ENCODE data around the gene RRAS.
A peak's percentile ranks its signal among the peaks of the same experiment; 100 is the strongest.

RRAS gene

DNA sequence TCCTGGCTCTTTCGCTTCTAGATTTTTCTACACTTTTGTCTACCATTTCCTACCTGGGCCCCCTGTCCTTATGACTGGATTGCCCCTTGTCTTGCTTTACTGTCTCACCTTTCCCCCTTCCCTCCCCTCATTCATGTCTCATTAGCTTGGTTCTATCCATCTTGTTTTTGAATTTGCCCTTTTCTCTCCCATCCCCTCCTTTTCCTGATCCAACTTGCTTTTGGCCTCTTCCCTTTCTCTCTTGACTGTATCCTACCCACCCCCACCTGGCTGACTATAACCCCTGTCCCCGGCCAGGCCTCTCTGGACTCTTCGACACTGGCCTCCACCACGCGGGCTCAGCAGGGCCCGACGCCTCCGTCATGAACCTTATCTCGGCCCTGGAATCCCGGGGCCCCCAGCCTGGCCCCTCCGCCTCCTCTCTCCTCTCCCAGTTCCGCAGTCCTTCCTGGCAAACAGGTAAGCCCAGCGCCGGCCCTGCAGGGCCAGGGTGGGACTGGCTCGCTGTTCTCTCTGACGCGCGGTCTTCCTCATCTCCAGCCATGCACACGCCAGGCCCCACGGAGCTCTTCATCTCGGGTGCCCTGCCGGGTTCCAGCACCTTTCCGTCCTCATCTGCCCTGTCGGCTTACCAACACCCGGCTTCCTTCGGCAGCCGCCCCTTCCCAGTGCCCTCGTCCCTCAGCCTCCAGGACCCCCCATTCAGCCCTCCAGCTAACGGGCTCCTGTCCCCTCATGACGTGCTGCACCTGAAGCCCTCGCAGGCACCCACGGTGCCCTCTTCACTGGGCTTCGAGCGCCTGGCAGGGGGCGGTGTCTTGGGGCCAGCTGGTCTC, 45.6 kb downstream of the RRAS start:
- DNase-seq: no peak

DNA sequence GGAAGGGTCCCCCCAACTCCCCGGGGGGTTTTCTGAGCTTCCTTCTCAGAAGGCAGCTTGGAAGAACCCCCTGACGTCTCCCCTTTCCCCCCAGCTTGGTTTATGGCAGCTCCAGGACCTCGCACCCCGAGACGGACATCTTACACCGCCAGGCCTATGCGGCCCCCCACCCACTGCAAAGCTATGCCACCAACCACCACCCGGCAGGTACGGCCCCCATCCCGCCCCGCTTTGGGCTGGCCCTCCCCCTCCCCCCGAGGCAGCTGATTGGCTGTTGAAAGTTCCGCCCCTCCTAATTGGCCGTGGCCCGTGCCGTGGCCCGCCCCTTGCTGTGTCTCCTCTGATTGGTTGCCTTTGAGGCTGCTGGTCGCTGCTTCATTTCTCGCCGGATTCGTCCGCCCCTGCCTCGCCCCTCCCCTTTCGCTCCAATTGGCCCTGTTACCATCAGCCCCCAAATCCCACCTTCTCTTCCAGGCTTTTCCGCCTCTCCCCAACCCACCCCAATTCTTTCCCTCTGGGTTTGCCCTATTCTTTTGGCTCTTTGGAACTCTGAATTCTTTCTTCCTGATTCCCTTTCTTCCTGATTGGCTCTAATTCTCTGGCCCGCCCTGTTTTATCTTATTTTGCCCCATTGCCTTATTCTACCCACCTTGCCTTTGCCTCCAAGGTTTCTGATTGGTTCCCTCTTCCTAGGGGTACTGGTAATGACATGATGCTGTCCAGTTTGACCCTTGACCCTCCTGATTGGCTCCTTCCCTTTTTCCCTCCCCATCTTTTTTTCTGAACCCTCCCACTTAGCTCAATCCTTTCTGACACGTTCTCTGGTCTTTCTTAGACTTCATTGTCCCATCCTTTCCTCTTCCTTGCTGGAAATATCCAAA, 46.5 kb downstream of the RRAS start:
- DNase-seq: peak; percentile 80 to 93 (median 86)

DNA sequence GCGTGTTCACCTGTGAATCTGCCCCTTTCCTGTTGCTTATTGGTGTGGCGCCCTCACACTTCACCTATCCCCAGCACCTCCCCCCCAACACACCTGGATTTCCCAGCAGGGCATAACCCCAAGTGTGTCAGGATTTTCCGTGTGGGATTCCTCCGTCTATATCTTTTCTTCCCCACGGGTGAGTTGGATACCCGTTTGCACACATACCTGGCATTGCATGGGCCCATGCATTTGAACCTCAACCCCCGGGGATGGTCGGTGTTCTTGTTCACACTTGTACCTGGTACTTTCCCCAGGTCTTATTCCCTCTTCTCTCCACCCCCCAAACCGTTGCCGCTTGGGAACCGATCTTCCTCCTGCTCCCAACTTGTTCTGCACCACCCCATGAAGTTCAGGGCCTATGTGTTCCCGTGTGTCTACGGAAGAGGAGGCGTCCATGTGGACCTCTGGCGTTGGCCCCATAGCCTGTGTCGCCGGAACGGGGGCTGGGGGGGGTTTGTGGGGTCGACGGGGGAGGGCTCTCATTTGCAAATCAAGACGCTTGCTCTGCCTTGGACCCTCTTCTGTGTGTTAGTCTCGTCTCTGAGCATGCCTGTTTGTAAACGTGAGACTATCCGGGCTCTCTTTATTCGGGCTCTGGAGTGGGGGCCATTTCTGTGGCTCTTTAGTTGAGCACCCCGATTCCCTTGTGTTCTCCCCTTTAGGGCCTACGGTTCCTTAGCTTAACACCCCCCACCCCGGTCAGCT, 47.3 kb downstream of the RRAS start:
- peak in 1 of 5 donors; percentile 24 for DNase-seq

DNA sequence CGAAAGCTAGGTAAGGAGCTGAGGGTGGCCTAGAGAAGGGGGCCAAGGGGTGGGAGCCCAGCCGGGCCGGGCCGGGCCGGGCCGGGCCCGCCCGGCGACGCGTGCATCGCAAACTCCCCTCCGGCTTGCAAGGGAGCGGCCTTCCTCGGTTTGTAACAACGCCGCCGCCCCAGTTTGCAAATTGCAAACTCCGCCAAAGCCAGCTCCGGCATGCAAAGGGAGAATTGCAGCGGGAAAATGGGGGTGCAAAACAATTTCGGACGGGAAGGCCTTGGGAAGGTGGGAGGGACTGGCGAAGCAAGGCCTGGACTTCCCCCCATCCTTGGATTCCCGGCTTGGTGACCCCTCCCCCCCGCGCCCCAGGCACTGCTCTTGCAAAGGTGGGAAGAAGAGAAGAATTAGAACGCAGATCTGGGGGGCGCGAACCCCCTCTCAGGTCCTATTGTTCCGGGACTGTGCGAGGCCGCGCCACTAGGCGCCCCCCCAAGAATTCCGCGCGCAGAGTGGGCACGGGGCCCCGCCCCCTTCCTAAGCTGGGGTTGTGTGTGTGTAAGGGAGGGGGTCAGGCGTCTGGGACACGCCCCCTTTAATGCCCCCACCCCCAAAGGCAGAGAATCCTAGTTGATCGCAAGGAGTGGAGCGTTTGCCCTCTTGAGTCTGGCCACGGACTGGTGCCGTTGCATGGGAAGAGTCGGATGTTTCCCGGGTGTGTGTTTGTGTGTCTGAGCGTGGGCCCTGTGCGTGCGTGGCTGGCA, 48.0 kb downstream of the RRAS start:
- DNase-seq: peak in 4 of 5 donors; percentile 16 to 53 (median 34)

DNA sequence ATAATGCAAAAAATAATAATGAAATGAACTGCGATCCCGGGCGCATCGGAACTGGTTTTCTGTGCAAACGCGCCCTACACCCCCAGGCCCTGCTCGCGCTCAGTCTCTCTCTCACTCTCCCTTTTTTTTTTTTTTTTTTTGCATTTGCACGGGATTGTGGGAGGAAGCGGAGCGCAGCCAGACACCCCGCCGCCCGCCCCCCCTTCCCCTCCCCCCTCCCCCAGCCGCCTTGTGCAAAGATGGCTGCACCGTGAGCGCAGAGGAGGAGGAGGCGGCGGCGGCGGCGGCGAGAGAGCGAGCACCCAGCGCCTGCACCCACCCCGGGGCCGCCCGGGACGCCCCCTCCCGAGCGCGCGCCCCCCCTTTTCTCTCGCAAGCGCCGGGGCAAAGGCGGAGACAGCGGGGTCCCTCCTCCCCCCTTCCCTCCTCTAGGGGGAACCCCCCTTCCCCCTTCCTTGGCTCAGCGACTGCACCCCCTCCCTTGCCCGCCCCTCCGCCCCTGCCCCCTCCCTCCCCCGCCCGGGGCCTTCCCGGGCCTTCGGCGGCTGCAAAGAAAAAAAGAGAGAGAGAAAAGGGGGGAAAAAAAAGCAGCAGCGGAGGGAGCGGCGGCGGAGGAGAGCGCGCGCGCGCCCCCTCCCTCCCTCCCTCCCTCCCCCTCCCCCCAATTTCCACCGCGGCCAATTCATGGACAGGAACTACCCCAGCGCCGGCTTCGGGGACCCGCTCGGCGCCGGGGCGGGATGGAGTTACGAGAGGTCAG, 48.8 kb downstream of the RRAS start, which contains the start of gene PRR12:
Gene PRR12, plus strand, starts transcription at position 212 of the 760 bp plus-strand sequence. Its CDS starts 473 bp downstream, at position 685.
- DNase-seq: peak; percentile 64 to 82 (median 68)

DNA sequence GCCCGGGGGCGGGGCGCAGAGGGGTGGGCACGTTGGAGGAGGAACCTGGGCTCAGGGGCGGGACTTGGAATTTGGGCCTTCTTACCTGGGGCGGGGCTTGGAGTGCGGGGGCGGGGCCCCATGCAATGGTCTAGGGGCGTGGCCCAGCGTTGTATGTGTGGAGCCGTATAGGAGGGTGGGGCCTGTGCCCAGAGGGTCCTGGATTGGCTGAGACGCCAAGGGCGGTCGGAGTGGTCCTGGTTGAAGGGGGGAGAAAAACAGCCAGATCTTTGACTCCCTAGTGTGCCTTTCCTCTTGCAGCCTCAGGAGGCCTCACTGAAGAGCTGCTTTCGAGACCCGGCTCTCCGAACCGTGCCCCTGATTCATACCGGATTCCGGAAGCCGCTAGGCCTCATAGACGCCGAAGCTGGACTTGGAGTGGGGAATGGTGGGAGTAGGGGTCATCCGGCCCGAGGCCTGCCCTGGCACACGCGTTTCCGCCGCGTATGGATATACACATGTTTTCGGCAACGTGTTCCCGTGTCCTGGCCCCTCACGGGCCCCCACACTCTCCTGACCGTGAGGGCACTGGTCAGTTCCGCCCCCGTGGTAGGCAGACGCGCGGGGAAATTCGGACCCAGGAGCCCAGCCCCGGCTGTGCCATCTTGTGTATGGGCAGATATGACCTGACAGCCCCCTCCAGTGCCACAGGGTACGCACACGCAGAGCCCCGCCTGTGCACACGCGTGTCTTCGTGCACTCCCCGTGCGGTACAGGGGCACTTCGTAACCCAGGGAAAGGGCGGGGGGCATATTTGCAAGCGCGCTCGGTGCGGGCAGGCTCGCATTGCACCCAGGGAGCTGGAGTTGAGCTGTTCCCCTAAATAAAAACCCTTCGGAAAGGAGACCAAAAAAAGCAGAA, 49.6 kb downstream of the RRAS start:
- DNase-seq: peak; percentile 87 to 96 (median 91)

DNA sequence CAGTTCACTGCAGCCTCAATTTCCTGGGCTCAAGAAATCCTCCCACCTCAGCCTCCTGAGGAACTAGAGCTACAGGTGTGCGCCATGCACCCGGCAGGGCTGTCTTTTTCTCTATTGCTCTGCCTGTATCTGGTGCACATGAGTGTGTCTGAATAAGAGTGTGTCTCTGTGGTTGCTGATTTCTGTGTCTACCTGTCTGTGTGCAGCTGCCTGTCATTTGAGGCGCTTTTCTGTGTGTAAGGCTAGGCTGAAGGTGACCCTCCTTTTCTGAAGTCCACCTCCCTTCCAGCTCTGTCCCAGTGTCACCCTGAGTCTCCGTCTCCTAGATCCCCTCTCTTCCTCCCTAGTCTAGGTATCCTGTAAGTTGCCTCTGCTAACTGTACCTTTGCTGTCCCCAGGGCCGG, 50.4 kb downstream of the RRAS start:
- DNase-seq: no peak

DNA sequence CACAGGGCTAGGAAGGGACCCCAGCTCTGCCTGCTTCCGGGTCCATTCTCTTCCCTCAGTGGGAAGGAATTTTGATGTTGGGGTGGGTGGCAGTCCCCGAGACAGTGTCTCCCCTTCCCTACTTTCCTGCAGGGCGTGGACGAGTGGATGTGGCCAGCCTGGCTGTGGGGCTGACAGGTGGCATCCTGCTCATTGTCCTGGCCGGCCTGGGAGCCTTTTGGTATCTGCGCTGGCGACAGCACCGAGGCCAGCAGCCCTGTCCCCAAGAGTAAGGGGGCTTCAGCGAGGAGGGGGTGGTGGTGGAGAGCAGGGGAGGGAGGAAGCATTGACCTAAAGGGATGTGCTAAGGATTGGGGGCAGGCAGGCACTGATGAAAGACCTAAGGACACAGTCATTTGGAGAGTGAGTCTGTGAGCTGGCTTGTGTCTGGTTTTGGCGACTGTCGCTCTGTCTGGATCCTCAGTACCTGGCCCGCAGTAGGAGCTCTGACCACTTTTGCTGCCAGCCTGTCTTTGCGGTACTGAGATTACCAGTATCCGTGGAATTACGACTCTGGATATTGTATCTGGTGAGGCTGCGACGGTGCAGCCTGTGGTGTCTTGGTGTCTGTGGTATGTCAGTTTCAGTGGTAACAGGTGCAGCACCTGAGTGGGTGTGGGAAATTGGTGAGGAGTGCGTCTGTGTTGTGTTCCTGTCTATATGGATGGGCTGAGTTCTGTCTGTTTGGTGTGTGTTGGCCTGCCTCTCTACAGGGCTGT, 51.4 kb downstream of the RRAS start:
- peak in 3 of 5 donors; percentile 20 to 51 (median 33) for DNase-seq

DNA sequence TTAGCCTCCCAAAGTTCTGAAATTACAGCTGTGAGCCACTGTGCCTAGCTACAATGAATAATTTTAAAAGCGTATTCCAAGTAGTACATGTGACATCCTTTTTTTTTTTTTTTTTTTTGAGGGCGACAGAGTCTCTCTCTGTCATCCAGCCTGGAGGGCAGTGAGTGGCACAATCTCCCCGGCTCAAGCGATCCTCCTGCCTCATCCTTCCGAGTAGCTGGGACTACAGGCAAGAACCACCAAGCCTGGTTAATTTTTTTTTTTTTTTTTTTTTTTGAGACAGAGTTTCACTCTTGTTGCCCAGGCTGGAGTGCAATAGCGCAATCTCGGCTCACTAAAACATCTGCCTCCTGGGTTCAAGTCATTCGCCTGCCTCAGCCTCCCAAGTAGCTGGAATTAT, 52.7 kb downstream of the RRAS start:
- DNase-seq: no peak
